ENCODE data around the gene SEPTIN8.

DNA sequence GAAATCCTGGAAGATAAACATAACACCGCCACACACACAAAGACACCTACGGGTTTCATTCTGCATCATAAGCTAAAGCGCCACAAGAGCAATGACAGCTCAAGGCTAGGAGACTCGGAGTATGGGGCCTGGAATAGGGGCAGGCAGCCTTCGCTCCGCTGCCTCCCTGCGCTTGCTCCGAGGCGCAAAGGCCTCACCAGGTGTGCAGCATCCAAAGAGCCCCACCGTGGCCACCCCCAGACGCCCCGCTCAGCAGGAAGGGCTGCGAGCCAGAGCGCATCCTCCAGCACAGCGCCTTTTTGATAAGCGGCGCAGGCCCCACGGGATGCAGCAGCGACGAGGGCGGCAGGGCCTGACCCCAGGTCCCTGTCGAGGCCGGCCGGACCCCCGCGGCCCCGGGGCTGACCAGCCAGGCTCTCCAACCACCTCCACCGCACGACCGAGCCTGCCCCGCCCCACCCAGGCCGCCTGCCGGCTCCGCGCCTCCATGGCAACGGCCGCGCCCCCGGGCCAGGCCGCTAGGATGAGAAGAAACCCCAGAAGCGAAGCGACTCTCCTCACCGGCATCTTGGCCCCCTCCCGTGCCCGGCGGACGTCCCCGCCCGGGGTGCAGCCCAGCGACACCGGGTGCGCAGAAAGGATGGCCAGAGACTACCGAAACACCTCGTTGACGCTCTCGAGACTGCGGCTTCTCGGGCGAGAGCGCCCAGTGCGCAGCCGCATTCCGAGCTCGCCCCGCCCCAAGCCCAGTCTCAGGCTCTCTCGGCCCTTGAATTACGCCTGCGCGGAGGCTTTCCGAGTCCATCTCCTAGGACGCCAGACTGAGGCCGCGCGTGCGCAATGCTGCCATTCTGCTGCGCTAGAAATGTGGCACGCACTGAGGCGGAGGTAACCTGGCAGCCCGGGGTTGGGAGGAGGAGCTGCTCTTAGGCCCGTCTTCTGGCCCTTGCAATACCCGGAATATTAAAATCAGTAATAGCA is 39.9 kb downstream of the SEPTIN8 start, which contains the start of gene KIF3A:
- no peak for TF ChIP-seq EZH2 (IDR thresholded peaks at IDR 0.05; ENCODE audit: borderline replicate concordance, low read length)
- TF ChIP-seq, protein P1, sequence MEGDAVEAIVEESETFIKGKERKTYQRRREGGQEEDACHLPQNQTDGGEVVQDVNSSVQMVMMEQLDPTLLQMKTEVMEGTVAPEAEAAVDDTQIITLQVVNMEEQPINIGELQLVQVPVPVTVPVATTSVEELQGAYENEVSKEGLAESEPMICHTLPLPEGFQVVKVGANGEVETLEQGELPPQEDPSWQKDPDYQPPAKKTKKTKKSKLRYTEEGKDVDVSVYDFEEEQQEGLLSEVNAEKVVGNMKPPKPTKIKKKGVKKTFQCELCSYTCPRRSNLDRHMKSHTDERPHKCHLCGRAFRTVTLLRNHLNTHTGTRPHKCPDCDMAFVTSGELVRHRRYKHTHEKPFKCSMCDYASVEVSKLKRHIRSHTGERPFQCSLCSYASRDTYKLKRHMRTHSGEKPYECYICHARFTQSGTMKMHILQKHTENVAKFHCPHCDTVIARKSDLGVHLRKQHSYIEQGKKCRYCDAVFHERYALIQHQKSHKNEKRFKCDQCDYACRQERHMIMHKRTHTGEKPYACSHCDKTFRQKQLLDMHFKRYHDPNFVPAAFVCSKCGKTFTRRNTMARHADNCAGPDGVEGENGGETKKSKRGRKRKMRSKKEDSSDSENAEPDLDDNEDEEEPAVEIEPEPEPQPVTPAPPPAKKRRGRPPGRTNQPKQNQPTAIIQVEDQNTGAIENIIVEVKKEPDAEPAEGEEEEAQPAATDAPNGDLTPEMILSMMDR (conservative IDR thresholded peaks at IDR 0.05 in 1 of 2, IDR thresholded peaks at IDR 0.05 in 1 of 2; ENCODE audit: extremely low read depth in 1 of 2, insufficient read depth in 1 of 2, low read depth in 1 of 2, low read length in 2 of 2): no peak
